WTC11 (cell line): ENCODE measurements around the gene FUNDC2. TPM values are rescaled to one million over a fixed set of nuclear protein-coding genes. Genes with fewer than 3 reads are reported as not detected.
"Not testable (repeated sequence)": the region's sequence is repeated elsewhere in the genome, so short reads cannot be mapped to it uniquely, and the experiment has no call there.

Experiments used
- ATAC-seq: fragments of 200-7000 bp; cut with Tn5 transposase; 2 replicates; pipeline ENCODE4 v1.10.0; 2021; ENCODE audit warnings: mild to moderate bottlenecking, moderate library complexity
- CTCF ChIA-PET: fragments of 300-600 bp; sonication (Branson Sonifier 250); formaldehyde crosslinking; loops from one replicate; lab custom pipeline; 2021; ENCODE audit warnings: antibody characterized with exemption; lab: Charles Lee
- POLR2A ChIA-PET: fragments of 350-600 bp; sonication (Branson Sonifier 250); formaldehyde crosslinking; loops from one replicate; lab custom pipeline; 2021; ENCODE audit warnings: antibody characterized with exemption; lab: Charles Lee
- DNase-seq: peaks from one replicate; pipeline ENCODE4 v3.0.0; 2021; ENCODE audit warnings: low spot score
- H3K27ac Mint-ChIP-seq: 2 replicates; pipeline ENCODE4 v1.8.0; 2021; ENCODE audit warnings: mixed read lengths
- H3K27me3 Mint-ChIP-seq: 2 replicates; pipeline ENCODE4 v1.8.0; 2021; ENCODE audit warnings: low read depth, mild to moderate bottlenecking, moderate library complexity, mixed read lengths
- H3K36me3 Mint-ChIP-seq: 2 replicates; pipeline ENCODE4 v1.8.0; 2021; ENCODE audit warnings: mixed read lengths
- H3K4me1 Mint-ChIP-seq: 2 replicates; pipeline ENCODE4 v1.8.0; 2022; ENCODE audit warnings: mixed read lengths
- H3K4me3 Mint-ChIP-seq: 2 replicates; pipeline ENCODE4 v1.8.0; 2021; ENCODE audit warnings: mild to moderate bottlenecking, moderate library complexity, mixed read lengths
- H3K9me3 Mint-ChIP-seq: 2 replicates; pipeline ENCODE4 v1.8.0; 2021; ENCODE audit warnings: mixed read lengths
- ATF3 ChIP-seq: sonication (generic); formaldehyde crosslinking; conservative IDR thresholded peaks from 2 replicates; pipeline ENCODE4 v1.8.1; 2022; ENCODE audit warnings: mild to moderate bottlenecking, missing genetic modification reagents
- CREB1 ChIP-seq: sonication (generic); formaldehyde crosslinking; IDR thresholded peaks from 2 replicates; pipeline ENCODE4 v1.8.0; 2023; ENCODE audit warnings: mild to moderate bottlenecking, missing genetic modification reagents
- EMX1 ChIP-seq: fragments of 250-450 bp; sonication (Bioruptor Pico); IDR thresholded peaks from 2 replicates; pipeline ENCODE4 v1.8.0; 2021; ENCODE audit warnings: mild to moderate bottlenecking
- ERG ChIP-seq: fragments of 250-450 bp; sonication (Bioruptor Pico); IDR thresholded peaks from 2 replicates; pipeline ENCODE4 v1.8.0; 2021; ENCODE audit warnings: mild to moderate bottlenecking
- FOXP1 ChIP-seq: sonication (generic); formaldehyde crosslinking; IDR thresholded peaks from 2 replicates; pipeline ENCODE4 v1.8.0; 2022; ENCODE audit warnings: missing genetic modification reagents, mild to moderate bottlenecking, moderate library complexity, borderline replicate concordance
- GRHL2 ChIP-seq: fragments of 250-450 bp; sonication (Bioruptor Pico); IDR thresholded peaks from 2 replicates; pipeline ENCODE4 v1.8.0; 2022; ENCODE audit warnings: mild to moderate bottlenecking, moderate library complexity; ENCODE audit not compliant: insufficient replicate concordance, severe bottlenecking
- IRF2 ChIP-seq: sonication (generic); formaldehyde crosslinking; IDR thresholded peaks from 2 replicates; pipeline ENCODE4 v1.8.0; 2022; ENCODE audit warnings: low read depth, missing genetic modification reagents, borderline replicate concordance
- KAT7 ChIP-seq: sonication (generic); formaldehyde crosslinking; IDR thresholded peaks from 2 replicates; pipeline ENCODE4 v1.8.1; 2023; ENCODE audit warnings: missing genetic modification reagents, mild to moderate bottlenecking, borderline replicate concordance
- NR2C2 ChIP-seq: sonication (generic); formaldehyde crosslinking; IDR thresholded peaks from 2 replicates; pipeline ENCODE4 v1.8.0; 2022; ENCODE audit warnings: mild to moderate bottlenecking, missing genetic modification reagents
- RELA ChIP-seq: sonication (generic); formaldehyde crosslinking; IDR thresholded peaks from 2 replicates; pipeline ENCODE4 v1.8.1; 2022; ENCODE audit warnings: missing genetic modification reagents, mild to moderate bottlenecking, borderline replicate concordance
- RORB ChIP-seq: fragments of 250-450 bp; sonication (Bioruptor Pico); IDR thresholded peaks from 2 replicates; pipeline ENCODE4 v1.9.0; 2021; ENCODE audit warnings: mild to moderate bottlenecking
- SOX15 ChIP-seq: fragments of 250-450 bp; sonication (Bioruptor Pico); IDR thresholded peaks from 2 replicates; pipeline ENCODE4 v1.9.0; 2021; ENCODE audit warnings: mild to moderate bottlenecking
- STAT6 ChIP-seq: sonication (generic); formaldehyde crosslinking; conservative IDR thresholded peaks from 2 replicates; pipeline ENCODE4 v1.8.1; 2023; ENCODE audit warnings: mild to moderate bottlenecking, low read depth, missing genetic modification reagents, moderate library complexity
- TCF7 ChIP-seq: sonication (generic); formaldehyde crosslinking; IDR thresholded peaks from 2 replicates; pipeline ENCODE4 v1.8.0; 2022; ENCODE audit warnings: mild to moderate bottlenecking, low read depth, missing genetic modification reagents, moderate library complexity
- ZNF121 ChIP-seq: sonication (generic); formaldehyde crosslinking; IDR thresholded peaks from 2 replicates; pipeline ENCODE4 v1.8.0; 2023; ENCODE audit warnings: missing genetic modification reagents
- ZNF138 ChIP-seq: sonication (generic); formaldehyde crosslinking; conservative IDR thresholded peaks from 2 replicates; pipeline ENCODE4 v1.8.1; 2022; ENCODE audit warnings: mild to moderate bottlenecking, moderate library complexity, missing genetic modification reagents
- ZNF512 ChIP-seq: sonication (generic); formaldehyde crosslinking; IDR thresholded peaks from 2 replicates; pipeline ENCODE4 v1.8.1; 2022; ENCODE audit warnings: missing genetic modification reagents, borderline replicate concordance
- ZSCAN18 ChIP-seq: fragments of 250-450 bp; sonication (Bioruptor Pico); IDR thresholded peaks from 2 replicates; pipeline ENCODE4 v2.1.2; 2022; ENCODE audit warnings: mild to moderate bottlenecking, moderate library complexity
- total RNA-seq: library from RNA; stranded (reverse); gene quantifications from 3 replicates; pipeline ENCODE4 v1.2.3, GENCODE V29; 2021

The FUNDC2 gene
- total RNA-seq, 1 experiment from 2014 or later = 60.7 TPM

- no peak overlapping the region for H3K4me3 Mint-ChIP-seq
- H3K4me1 Mint-ChIP-seq = peaks cover 8% of the 10 kb centered on the region
- ATAC-seq = no peak
- CTCF ChIA-PET = no interaction called here
- POLR2A ChIA-PET = no interaction called here
- TF ChIP-seq KAT7 (CRISPR knock-in tag) (no peak), RELA (CRISPR knock-in tag) (no peak), ERG (CRISPR knock-in tag) (no peak), ZSCAN18 (CRISPR knock-in tag) (no peak), CREB1 (CRISPR knock-in tag) (no peak), RORB (CRISPR knock-in tag) (no peak), TCF7 (CRISPR knock-in tag) (no peak)
- H3K9me3 Mint-ChIP-seq = no peaks in the 10 kb centered on the region
- no peaks in the 10 kb centered on the region for H3K27me3 Mint-ChIP-seq
- no peak overlapping the region for H3K27ac Mint-ChIP-seq
- H3K36me3 Mint-ChIP-seq = no peaks in the 10 kb centered on the region
- DNase-seq = no peak
Observed at GRCh38 chrX:155005190-155005589, 21.5 kb upstream of the FUNDC2 start.

- H3K36me3 Mint-ChIP-seq, H3K4me1 Mint-ChIP-seq, DNase-seq, CTCF ChIA-PET, H3K4me3 Mint-ChIP-seq, H3K27me3 Mint-ChIP-seq, H3K27ac Mint-ChIP-seq, POLR2A ChIA-PET, H3K9me3 Mint-ChIP-seq, ATAC-seq: not testable (repeated sequence)
Observed at GRCh38 chrX:155006379-155006778, 20.3 kb upstream of the FUNDC2 start.

GRCh38 chrX:155006913-155007671, 19.6 kb upstream of the FUNDC2 start:
- CTCF ChIA-PET = interaction anchor here (0.5 to 1.2 kb wide), 2 partner anchors 80 to 655 kb away, joined by 3 read pairs; no protein-coding TSS in a partner anchor
- H3K4me1 Mint-ChIP-seq, POLR2A ChIA-PET, ATAC-seq, H3K4me3 Mint-ChIP-seq, H3K27me3 Mint-ChIP-seq, H3K27ac Mint-ChIP-seq, H3K36me3 Mint-ChIP-seq, H3K9me3 Mint-ChIP-seq, DNase-seq: not testable (repeated sequence)

- CTCF ChIA-PET = not testable (repeated sequence)
Observed at GRCh38 chrX:155008578-155008977, 18.1 kb upstream of the FUNDC2 start.

GRCh38 chrX:155009994-155010472, 16.6 kb upstream of the FUNDC2 start:
- DNase-seq (no peak), ATAC-seq (no peak)
- Mint-ChIP-seq H3K4me3 (no peak overlapping the region), H3K27ac (no peak overlapping the region), H3K4me1 (no peaks in the 10 kb centered on the region), H3K36me3 (no peaks in the 10 kb centered on the region), H3K27me3 (no peaks in the 10 kb centered on the region), H3K9me3 (peaks cover 4% of the 10 kb centered on the region; the same call in 1 of the 2 replicates)
- ChIA-PET POLR2A (no interaction called here), CTCF (no interaction called here)
- TF ChIP-seq NR2C2 (no peak), SOX15 (CRISPR knock-in tag) (no peak), ZNF512 (CRISPR knock-in tag) (no peak), STAT6 (CRISPR knock-in tag) (no peak), IRF2 (CRISPR knock-in tag) (no peak), FOXP1 (CRISPR knock-in tag) (no peak), KAT7 (CRISPR knock-in tag) (no peak), ZNF121 (CRISPR knock-in tag) (no peak), EMX1 (no peak), GRHL2 (CRISPR knock-in tag) (no peak), ATF3 (CRISPR knock-in tag) (no peak), CREB1 (CRISPR knock-in tag) (no peak), ZNF138 (CRISPR knock-in tag) (no peak)

More at GRCh38 chrX:155008578-155008977, 18.1 kb upstream of the FUNDC2 start:
- ATAC-seq = peak; percentile 92
- H3K4me1 Mint-ChIP-seq, POLR2A ChIA-PET, H3K9me3 Mint-ChIP-seq, H3K4me3 Mint-ChIP-seq, H3K27me3 Mint-ChIP-seq, H3K27ac Mint-ChIP-seq, H3K36me3 Mint-ChIP-seq, DNase-seq: not testable (repeated sequence)
